Thyroid gland (tissue), 4 donors: Measurements from ENCODE around the gene HAO2.

Source experiments
- POLR2A ChIP-seq, 2 donors: fragments of 450-650 bp; IDR thresholded peaks; one replicate each; pipeline ENCODE4 v1.6.1; 2017; ENCODE audit warnings: antibody characterized with exemption in 2 of 2, mild to moderate bottlenecking in 2 of 2, moderate library complexity in 1 of 2
- TF ChIP-seq, protein P1 (sequence below), 6 experiments: fragments of 200-600 bp in 3 of 6; fragments of 450-650 bp in 3 of 6; sonication (generic) in 3 of 6; IDR thresholded peaks; one replicate each; pipeline ENCODE4 v1.5.1; 2016 to 2019; ENCODE audit warnings: antibody characterized with exemption in 6 of 6, mild to moderate bottlenecking in 2 of 6, inconsistent platforms in 1 of 6, moderate library complexity in 1 of 6

- TF ChIP-seq, protein P1, sequence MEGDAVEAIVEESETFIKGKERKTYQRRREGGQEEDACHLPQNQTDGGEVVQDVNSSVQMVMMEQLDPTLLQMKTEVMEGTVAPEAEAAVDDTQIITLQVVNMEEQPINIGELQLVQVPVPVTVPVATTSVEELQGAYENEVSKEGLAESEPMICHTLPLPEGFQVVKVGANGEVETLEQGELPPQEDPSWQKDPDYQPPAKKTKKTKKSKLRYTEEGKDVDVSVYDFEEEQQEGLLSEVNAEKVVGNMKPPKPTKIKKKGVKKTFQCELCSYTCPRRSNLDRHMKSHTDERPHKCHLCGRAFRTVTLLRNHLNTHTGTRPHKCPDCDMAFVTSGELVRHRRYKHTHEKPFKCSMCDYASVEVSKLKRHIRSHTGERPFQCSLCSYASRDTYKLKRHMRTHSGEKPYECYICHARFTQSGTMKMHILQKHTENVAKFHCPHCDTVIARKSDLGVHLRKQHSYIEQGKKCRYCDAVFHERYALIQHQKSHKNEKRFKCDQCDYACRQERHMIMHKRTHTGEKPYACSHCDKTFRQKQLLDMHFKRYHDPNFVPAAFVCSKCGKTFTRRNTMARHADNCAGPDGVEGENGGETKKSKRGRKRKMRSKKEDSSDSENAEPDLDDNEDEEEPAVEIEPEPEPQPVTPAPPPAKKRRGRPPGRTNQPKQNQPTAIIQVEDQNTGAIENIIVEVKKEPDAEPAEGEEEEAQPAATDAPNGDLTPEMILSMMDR (IDR thresholded peaks at IDR 0.05) = no peak
- no peak for TF ChIP-seq POLR2A (IDR thresholded peaks at IDR 0.05)
Observed at GRCh38 chr1:119353836-119354235, 14.7 kb upstream of the HAO2 start.
